HG02973 (cell line): Measurements from ENCODE around the gene TRIM26.
"Not testable (repeated sequence)": the region's sequence is repeated elsewhere in the genome, so short reads cannot be mapped to it uniquely, and the experiment has no call there.

Experiments
- ATAC-seq: cut with Tn5 transposase; IDR thresholded peaks from one replicate; pipeline ENCODE4 v1.9.1; 2021; ENCODE audit warnings: moderate library complexity; ENCODE audit not compliant: unreplicated experiment

TRIM26 gene

GRCh38 chr6:30212865-30213666, at the start of gene TRIM26:
Gene TRIM26 (minus strand): TSS chr6:30213406. CDS start chr6:30199103, 14,303 bp downstream.
- peak; percentile 72 for ATAC-seq

GRCh38 chr6:30260036-30260504, 46.9 kb upstream of the TRIM26 start:
- ATAC-seq: peak; percentile 13

- peak; percentile 77 for ATAC-seq
Observed at GRCh38 chr6:30259140-30260035, 46.2 kb upstream of the TRIM26 start.

GRCh38 chr6:30258204-30258603, 45.0 kb upstream of the TRIM26 start:
- ATAC-seq: no peak

GRCh38 chr6:30252417-30252816, 39.2 kb upstream of the TRIM26 start:
- ATAC-seq: not testable (repeated sequence)

- no peak for ATAC-seq
Observed at GRCh38 chr6:30244560-30244959, 31.4 kb upstream of the TRIM26 start.

- ATAC-seq: no peak
Observed at GRCh38 chr6:30238178-30238795, 25.1 kb upstream of the TRIM26 start.

GRCh38 chr6:30234356-30234755, 21.1 kb upstream of the TRIM26 start:
- ATAC-seq: no peak

- no peak for ATAC-seq
Observed at GRCh38 chr6:30231067-30231466, 17.9 kb upstream of the TRIM26 start.

- ATAC-seq: no peak
Observed at GRCh38 chr6:30227763-30228487, 14.7 kb upstream of the TRIM26 start.

- ATAC-seq: no peak
Observed at GRCh38 chr6:30227242-30227722, 14.1 kb upstream of the TRIM26 start.

- ATAC-seq: no peak
Observed at GRCh38 chr6:30223339-30223738, 10.1 kb upstream of the TRIM26 start.

- ATAC-seq: not testable (repeated sequence)
Observed at GRCh38 chr6:30221956-30222355, 8.8 kb upstream of the TRIM26 start.

GRCh38 chr6:30221395-30221794, 8.2 kb upstream of the TRIM26 start:
- ATAC-seq: not testable (repeated sequence)

GRCh38 chr6:30219244-30219643, 6.0 kb upstream of the TRIM26 start:
- ATAC-seq: no peak

GRCh38 chr6:30216096-30216495, 2.9 kb upstream of the TRIM26 start:
- ATAC-seq: no peak

- no peak for ATAC-seq
Observed at GRCh38 chr6:30214657-30214982, 1.4 kb upstream of the TRIM26 start.

- ATAC-seq: peak; percentile 48
Observed at GRCh38 chr6:30213957-30214656, 901 bp upstream of the TRIM26 start.

- no peak for ATAC-seq
Observed at GRCh38 chr6:30213667-30213956, 406 bp upstream of the TRIM26 start.

GRCh38 chr6:30211899-30212298, 1.3 kb downstream of the TRIM26 start:
- ATAC-seq: no peak
